Daoy (cell line): Measurements from ENCODE around the gene MAK. TPM values are rescaled to one million over a fixed set of nuclear protein-coding genes. Genes with fewer than 3 reads are reported as not detected.
"Not testable (repeated sequence)": the region's sequence is repeated elsewhere in the genome, so short reads cannot be mapped to it uniquely, and the experiment has no call there.

Experiments
- DNase-seq: peaks from one replicate; pipeline ENCODE4 v3.0.0-alpha.2; 2015; ENCODE audit warnings: low read depth
- total RNA-seq: library from RNA; depleted of rRNA; stranded (reverse); fragments of >200 nt; shearing (Covaris generic); gene quantifications from 2 replicates; pipeline ENCODE4 v1.2.3, GENCODE V29; 2014; rRNA removed

Gene MAK
- total RNA-seq, 1 experiment from 2014 or later, result not detected

DNA sequence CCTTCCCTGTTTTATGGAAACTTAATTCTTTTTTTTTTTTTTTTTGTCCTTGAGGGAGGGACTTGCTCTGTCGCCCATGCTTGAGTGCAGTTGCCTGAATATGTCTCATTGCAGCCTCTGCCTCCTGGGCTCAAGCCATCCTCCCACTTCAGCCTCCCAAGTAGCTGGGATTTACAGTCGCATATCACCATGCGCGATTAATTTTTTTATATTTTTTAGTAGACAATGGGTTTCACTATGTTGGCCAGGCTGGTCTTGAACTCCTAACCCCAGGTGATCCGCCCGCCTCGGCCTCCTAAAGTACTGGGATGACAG lies 114.8 kb downstream of the MAK start:
- DNase-seq, result no peak

DNA sequence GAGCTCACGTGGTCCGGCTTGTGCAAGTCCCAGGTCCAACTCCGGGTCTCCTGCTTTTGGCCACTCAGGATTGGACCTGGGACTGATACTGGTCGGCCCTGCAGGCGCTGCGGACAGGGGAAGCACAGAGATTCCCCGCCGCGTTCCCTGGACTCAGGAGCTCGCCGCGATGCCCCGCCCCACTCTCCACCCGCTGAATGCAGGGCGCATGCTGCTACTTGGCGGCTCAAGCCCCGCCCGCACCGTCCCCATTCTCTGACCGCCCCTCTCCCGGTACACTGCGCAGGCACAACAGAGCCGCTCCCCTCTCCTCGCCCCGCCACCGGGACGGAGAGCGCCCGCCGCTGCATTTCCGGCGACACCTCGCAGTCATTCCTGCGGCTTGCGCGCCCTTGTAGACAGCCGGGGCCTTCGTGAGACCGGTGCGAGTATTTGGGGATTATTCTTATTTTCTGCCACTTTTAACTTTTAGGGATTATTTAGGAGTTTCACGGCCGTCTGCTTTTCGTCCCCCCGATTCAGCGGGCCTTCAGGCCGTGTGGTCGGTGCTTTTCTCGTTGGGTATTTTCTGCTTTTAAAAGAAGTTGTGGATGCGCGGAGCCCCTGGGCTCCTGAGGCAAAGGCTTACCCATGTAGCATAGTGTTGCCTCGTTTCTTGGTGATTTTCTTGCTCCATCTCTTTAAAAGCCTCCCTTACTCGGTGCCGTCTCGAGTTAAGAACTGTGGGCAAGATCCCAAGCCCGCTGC lies 115.3 kb downstream of the MAK start, which contains the start of gene TMEM14C:
Gene TMEM14C, plus strand, starts transcription at position 251 of the 747 bp plus-strand sequence. CDS start 1,544 bp downstream, outside the sequence.
- DNase-seq, result peak; percentile 100

DNA sequence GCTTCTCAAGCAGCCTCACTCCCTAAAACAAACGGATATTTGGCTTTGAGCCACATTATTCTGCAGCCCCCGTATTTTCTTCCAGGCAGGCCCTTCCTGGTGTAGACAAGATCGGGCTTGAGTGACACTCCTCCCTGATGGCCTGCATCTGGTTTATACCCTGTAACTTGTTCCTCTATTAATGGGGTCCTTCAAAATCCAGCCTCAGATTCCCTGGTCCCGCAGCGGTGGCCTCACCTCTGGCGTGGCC lies 115.8 kb downstream of the MAK start:
- DNase-seq, result no peak

DNA sequence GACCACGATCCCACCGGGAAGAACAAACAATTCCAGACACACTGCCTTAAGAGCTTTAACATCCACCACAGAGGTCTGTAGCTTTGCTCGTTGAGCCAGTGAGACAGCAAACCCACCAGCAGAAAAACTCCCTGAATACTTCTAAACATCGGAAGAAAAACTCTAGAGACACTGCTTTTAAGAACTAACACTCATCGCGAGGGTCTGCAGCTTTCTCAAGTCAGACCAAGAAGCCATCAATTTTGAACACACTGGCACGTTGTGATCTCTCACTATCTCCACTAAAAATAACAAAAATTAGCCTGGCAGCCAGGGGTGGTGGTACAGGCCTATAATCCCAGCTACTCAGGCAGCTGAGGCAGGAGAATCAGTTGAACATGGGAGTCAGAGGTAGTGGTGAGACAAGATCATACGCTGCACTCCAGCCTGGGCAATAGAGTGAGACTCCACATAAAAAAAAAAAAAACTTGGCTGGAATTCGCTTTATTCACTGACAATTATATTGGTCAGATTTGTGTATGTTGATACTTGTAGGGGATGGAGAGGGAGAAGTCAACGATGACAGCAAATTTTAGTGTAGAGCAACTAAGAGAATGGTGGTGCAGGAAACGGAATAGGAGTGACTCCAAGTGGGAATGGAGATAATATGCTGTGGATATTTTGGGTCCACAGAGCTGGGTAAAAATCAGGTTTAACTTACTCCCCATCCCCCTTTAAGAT lies 116.3 kb downstream of the MAK start:
- DNase-seq, result no peak

DNA sequence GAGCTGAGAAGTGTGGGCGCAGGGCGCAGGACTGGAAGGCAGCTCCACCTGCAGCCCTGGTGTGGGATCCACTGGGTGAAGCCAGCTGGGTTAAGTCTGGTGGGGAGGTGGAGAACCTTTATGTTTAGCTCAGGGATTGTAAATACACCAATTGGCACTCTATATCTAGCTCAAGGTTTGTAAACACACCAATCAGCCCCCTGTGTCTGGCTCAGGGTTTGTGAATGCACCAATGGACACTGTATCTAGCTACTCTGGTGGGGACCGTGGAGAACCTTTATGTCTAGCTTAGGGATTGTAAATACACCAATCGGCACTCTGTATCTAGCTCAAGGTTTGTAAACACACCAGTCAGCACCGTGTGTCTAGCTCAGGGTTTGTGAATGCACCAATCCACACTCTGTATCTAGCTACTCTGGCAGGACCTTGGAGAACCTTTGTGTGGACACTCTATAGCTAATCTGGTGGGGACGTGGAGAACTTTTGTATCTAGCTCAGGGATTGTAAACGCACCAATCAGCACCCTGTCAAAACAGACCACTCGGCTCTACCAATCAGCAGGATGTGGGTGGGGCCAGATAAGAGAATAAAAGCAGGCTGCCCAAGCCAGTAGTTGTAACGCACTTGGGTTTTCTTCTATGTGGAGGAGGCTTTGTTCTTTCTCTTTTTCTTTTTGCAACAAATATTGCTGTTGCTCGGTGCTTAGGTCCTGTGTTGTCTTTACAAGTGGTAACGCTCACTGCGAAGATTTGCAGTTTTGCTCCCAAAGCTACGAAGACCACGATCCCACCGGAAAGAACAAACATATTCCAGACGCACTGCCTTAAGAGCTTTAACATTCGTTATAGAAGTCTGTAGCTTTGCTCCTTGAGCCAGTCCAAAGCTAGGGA lies 117.1 kb downstream of the MAK start:
- not testable (repeated sequence) for DNase-seq

DNA sequence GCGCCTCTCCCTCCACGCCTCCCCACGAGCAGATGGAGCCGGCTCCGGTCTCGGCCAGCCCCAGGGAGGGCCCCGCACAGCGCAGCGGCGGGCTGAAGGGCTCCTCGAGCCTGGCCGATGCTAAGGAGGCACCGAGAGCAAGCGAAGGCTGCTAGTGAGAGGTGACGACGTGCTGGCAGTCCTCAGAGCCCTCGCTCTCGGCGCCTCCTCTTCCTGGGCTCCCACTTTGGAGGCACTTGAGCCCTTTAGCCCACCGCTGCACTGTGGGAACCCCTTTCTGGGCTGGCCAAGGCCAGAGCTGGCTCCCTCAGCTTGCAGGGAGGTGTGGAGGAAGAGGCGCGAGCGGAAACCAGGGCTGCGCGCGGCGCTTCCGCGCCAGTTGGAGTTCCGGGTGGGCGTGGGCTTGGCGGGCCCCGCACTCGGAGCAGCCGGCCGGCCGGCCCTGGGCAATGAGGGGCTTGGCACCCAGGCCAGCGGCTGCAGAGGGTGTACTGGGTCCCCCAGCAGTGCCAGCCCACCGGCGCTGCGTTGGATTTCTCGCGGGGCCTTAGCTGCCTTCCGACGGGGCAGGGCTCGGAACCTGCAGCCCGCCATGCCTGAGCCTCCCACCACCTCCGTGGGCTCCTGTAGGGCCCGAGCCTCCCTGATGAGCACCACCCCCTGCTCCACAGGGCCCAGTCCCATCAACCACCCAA lies 117.9 kb downstream of the MAK start:
- DNase-seq, result no peak

DNA sequence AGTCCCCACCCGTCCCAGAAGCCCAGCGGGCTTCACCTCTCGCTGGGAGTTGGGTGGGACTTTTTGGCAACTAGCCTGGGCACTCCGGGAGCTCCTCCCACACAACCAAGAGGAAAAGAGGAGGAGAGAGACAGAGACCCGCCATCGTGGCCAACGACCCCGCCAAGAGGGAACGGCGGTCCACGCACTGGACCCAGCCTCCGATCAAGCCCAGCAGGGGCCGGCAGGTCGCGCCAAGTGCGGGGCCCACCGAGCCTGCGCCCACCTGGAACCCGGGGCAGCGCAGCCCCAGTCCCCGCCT lies 118.4 kb downstream of the MAK start:
- DNase-seq, result no peak

DNA sequence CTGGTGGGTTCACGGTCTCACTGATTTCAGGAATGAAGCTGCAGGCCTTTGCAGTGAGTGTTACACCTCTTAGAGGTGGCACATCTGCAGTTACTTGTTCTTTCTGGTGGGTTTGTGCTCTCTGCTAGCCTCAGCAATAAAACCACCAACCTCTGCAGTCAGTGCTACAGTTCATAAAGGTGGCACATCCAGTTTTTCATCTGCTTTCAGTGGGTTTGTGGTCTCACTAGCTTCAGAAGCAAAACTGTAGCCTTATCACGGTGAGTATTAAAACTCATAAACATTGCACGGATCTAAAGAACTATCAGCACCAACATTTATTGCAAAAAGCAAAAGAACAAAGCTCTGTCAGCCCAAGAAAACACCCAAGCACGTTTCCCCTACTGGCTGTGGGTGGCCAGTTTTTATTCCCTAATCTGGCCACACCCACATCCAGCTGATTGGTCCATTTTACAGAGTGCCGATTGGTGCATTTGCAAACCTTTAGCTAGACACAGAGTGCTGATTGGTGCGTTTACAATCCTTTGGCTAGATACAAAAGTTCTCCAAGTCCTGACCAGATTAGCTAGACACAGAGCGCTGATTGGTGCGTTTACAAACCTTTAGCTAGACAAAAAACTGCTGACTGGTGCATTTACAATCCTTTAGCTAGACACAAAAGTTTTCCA lies 118.9 kb downstream of the MAK start:
- DNase-seq, result no peak

DNA sequence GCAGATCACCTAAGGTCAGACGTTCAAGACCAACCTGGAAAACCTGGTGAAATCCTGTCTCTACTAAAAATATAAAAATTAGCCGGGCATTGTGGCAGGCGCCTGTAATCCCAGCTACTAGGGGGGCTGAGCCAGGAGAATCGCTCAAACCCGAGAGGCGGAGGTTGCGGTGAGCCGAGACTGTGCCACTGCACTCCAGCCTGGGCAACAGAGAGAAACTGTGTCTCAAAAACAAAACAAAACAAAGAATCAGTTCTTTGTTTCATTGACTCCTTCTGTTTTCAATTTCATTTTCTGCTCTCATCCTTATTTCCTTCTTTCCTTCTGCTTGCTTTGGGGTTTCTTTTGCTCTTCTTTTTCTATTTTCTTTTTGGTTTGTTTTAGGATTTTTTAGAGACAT lies 124.4 kb downstream of the MAK start:
- DNase-seq, result no peak

Other genes starting within 250 kb of the MAK start
- gene C6orf52, start 143.9 kb downstream of the MAK start, total RNA-seq, result 2.7 and 13.0 TPM in 2 replicates
- gene PAK1IP1, start 143.6 kb downstream of the MAK start, total RNA-seq, result 90.3 and 103 TPM in 2 replicates
- gene TMEM14C, start 115.5 kb downstream of the MAK start, total RNA-seq, result 185 and 186 TPM in 2 replicates
- 153 and 176 TPM in 2 replicates for gene TMEM14B, start 90.7 kb downstream of the MAK start, total RNA-seq
- gene GCM2, start 43.5 kb upstream of the MAK start, total RNA-seq, result not detected in 2 replicates
- 0.11 TPM in 1 of 2 replicates, not detected in the other for gene SYCP2L, start 48.5 kb upstream of the MAK start, total RNA-seq
- 11.3 and 11.5 TPM in 2 replicates for gene ELOVL2, start 205.8 kb upstream of the MAK start, total RNA-seq